Measurements from ENCODE around the gene ANK3.

GRCh38 chr10:60368875-60369546 lies 20.7 kb downstream of the ANK3 start:
- TF ChIP-seq POLR2A (IDR thresholded peaks at IDR 0.05): no peak
- no peak for TF ChIP-seq POLR2AphosphoS5 (IDR thresholded peaks at IDR 0.05)

Measured in spleen (tissue), 3 donors.